SK-N-MC (cell line): ENCODE measurements around the gene TARS1.
"Not testable (repeated sequence)": the region's sequence is repeated elsewhere in the genome, so short reads cannot be mapped to it uniquely, and the experiment has no call there.

Experiments used
- EZH2 ChIP-seq: fragments of 200-600 bp; sonication (generic); IDR thresholded peaks from one replicate; pipeline ENCODE4 v1.6.1; 2017; ENCODE audit warnings: antibody characterized with exemption
- FOXP2 ChIP-seq: optimal IDR thresholded peaks from 2 replicates; pipeline ENCODE3; 2011; ENCODE audit warnings: mild to moderate bottlenecking, moderate library complexity; ENCODE audit not compliant: insufficient read depth; ENCODE audit errors: extremely low read length, control extremely low read depth
- POLR2AphosphoS5 ChIP-seq: IDR thresholded peaks from 2 replicates; pipeline ENCODE4 v1.6.1; 2012; ENCODE audit warnings: mild to moderate bottlenecking, low read depth, low read length, borderline replicate concordance

GRCh38 chr5:33515366-33515765 lies 74.6 kb downstream of the TARS1 start:
- not testable (repeated sequence) for TF ChIP-seq POLR2AphosphoS5, EZH2, FOXP2
